K562 (cell line): ENCODE data around the gene SARS1. TPM values are rescaled to one million over a fixed set of nuclear protein-coding genes. Genes with fewer than 3 reads are reported as not detected.

Source experiments
- ARID2 ChIP-seq: fragments of 450-650 bp; IDR thresholded peaks from 2 replicates; pipeline ENCODE4 v1.6.1; 2017; ENCODE audit warnings: antibody characterized with exemption, mild to moderate bottlenecking
- ASH1L ChIP-seq: fragments of 450-650 bp; IDR thresholded peaks from 2 replicates; pipeline ENCODE4 v1.6.1; 2018; ENCODE audit warnings: borderline replicate concordance, mild to moderate bottlenecking, low read depth; ENCODE audit not compliant: partially characterized antibody
- E2F1 ChIP-seq: sonication (generic); formaldehyde crosslinking; IDR thresholded peaks from 2 replicates; pipeline ENCODE4 v1.8.1; 2023; ENCODE audit warnings: mild to moderate bottlenecking, missing genetic modification reagents, moderate library complexity
- ERF ChIP-seq: fragments of 450-650 bp; formaldehyde crosslinking; IDR thresholded peaks from 2 replicates; pipeline ENCODE4 v1.4.0; 2020; ENCODE audit warnings: mild to moderate bottlenecking, mixed read lengths
- FOXJ3 ChIP-seq: sonication (generic); formaldehyde crosslinking; IDR thresholded peaks from 2 replicates; pipeline ENCODE4 v1.4.0; 2020; ENCODE audit warnings: mild to moderate bottlenecking, missing genetic modification reagents
- GABPB2 ChIP-seq: fragments of 250-450 bp; sonication (Bioruptor Pico); conservative IDR thresholded peaks from 2 replicates; pipeline ENCODE4 v1.5.1; 2021; ENCODE audit warnings: mild to moderate bottlenecking
- GTF2E2 ChIP-seq: fragments of 200-800 bp; sonication (Bioruptor generic); IDR thresholded peaks from 2 replicates; pipeline ENCODE4 v1.6.1; 2016; ENCODE audit warnings: missing genetic modification characterization, missing compliant biosample characterization
- HDGF ChIP-seq: fragments of 450-650 bp; IDR thresholded peaks from 2 replicates; pipeline ENCODE4 v1.6.1; 2016
- KLF1 ChIP-seq: fragments of 450-650 bp; IDR thresholded peaks from 2 replicates; pipeline ENCODE4 v1.6.1; 2016; ENCODE audit warnings: missing genetic modification characterization, missing compliant biosample characterization
- MCM7 ChIP-seq, 2 experiments: fragments of 450-650 bp; IDR thresholded peaks; 2 replicates each; pipeline ENCODE4 v1.6.1; 2016 to 2018
- PCBP1 ChIP-seq: fragments of 200-400 bp; formaldehyde crosslinking; IDR thresholded peaks from 2 replicates; pipeline ENCODE4 v1.6.1; 2018; ENCODE audit warnings: mild to moderate bottlenecking, low read depth, low read length; ENCODE audit not compliant: poor library complexity, severe bottlenecking
- PRMT5 ChIP-seq: sonication (generic); formaldehyde crosslinking; IDR thresholded peaks from 2 replicates; pipeline ENCODE4 v1.5.0; 2020; ENCODE audit warnings: missing genetic modification reagents
- PTTG1 ChIP-seq: fragments of 450-650 bp; IDR thresholded peaks from 2 replicates; pipeline ENCODE4 v1.6.1; 2016; ENCODE audit warnings: low read depth, mild to moderate bottlenecking, missing genetic modification characterization, missing compliant biosample characterization
- SRF ChIP-seq, 2 experiments: fragments of 250-450, 450-650 bp in 1 of 2; sonication (Bioruptor Pico) in 1 of 2; sonication (generic) in 1 of 2; formaldehyde crosslinking; IDR thresholded peaks; 2 replicates each; pipeline versions ENCODE4 v1.5.0 to v1.5.1; 2020 to 2022; ENCODE audit warnings: mild to moderate bottlenecking in 1 of 2, missing genetic modification reagents in 1 of 2
- SRSF7 ChIP-seq: fragments of 200-400 bp; formaldehyde crosslinking; optimal IDR thresholded peaks from 2 replicates; pipeline ENCODE3; 2017; ENCODE audit warnings: mild to moderate bottlenecking, low read depth, low read length
- ZNF280B ChIP-seq: fragments of 250-450 bp; sonication (Bioruptor Pico); IDR thresholded peaks from 2 replicates; pipeline ENCODE4 v1.5.1; 2021; ENCODE audit warnings: mild to moderate bottlenecking
- ZNF316 ChIP-seq: fragments of 450-650 bp; IDR thresholded peaks from 2 replicates; pipeline ENCODE4 v1.6.1; 2016
- ZNF347 ChIP-seq: fragments of 450-650 bp; formaldehyde crosslinking; IDR thresholded peaks from 2 replicates; pipeline ENCODE4 v1.4.0; 2020; ENCODE audit warnings: low read depth, mild to moderate bottlenecking, moderate library complexity
- ZNF354B ChIP-seq: fragments of 250-450 bp; sonication (Bioruptor Pico); IDR thresholded peaks from 2 replicates; pipeline ENCODE4 v1.4.0; 2020
- polyA plus RNA-seq, 8 experiments: library from polyadenylated mRNA; depleted of rRNA in 4 of 8; stranded (reverse) in 5 of 8; unstranded in 3 of 8; fragments of >200 nt; fragmentation: Nextera tagmentation in 2 of 8; fragmentation: Illumina TruSeq in 1 of 8; extraction: Ambion mirVana in 2 of 8; extraction: Trizol in 1 of 8; gene quantifications; 2 replicates each; pipeline versions ENCODE4 v1.2.1 to v1.2.3, GENCODE V29; 2011 to 2014; ENCODE audit warnings: inconsistent platforms in 1 of 8, missing spikeins in 1 of 8
- total RNA-seq, 7 experiments: library from RNA; depleted of rRNA in 6 of 7; stranded (reverse); fragments of >200 nt in 6 of 7; fragmentation: Illumina TruSeq in 2 of 7; extraction: Trizol in 2 of 7; gene quantifications; 2 replicates each; pipeline versions ENCODE4 v1.2.1 to v1.2.3, GENCODE V29; 2011 to 2021; ENCODE audit warnings: low replicate concordance in 1 of 7
- TF ChIP-seq, protein P1 (sequence below): fragments of 250-450 bp; sonication (Bioruptor Pico); IDR thresholded peaks from 2 replicates; pipeline ENCODE4 v1.4.0; 2020; ENCODE audit warnings: mild to moderate bottlenecking, moderate library complexity
- TF ChIP-seq, protein P2 (sequence below): sonication (generic); formaldehyde crosslinking; IDR thresholded peaks from 2 replicates; pipeline ENCODE4 v1.8.0; 2023; ENCODE audit warnings: missing genetic modification reagents, mild to moderate bottlenecking, borderline replicate concordance

Gene SARS1
- total and polyA plus RNA-seq, 9 of the 15 experiments (the other 6 are each of a cell fraction or from before 2014, with no cell fraction given) = 221 to 623 (median 254) TPM

GRCh38 chr1:109218516-109218915 is 4.8 kb downstream of the SARS1 start (continued):
- TF ChIP-seq E2F1 = no peak
- no peak; a peak in 1 of 4 replicates for TF ChIP-seq SRF (CRISPR knock-in tag; IDR thresholded peaks at IDR 0.05)
- no peak for TF ChIP-seq ERF (CRISPR knock-in tag)
- TF ChIP-seq KLF1 = no peak
- no peak for TF ChIP-seq FOXJ3
- no peak for TF ChIP-seq ZNF347 (CRISPR knock-in tag)
- TF ChIP-seq GTF2E2 (tag) = no peak
- no peak for TF ChIP-seq HDGF
- TF ChIP-seq MCM7 (IDR thresholded peaks at IDR 0.05) = no peak
- TF ChIP-seq ARID2 = no peak
- no peak for TF ChIP-seq PTTG1 (tag)
- TF ChIP-seq, protein P1, sequence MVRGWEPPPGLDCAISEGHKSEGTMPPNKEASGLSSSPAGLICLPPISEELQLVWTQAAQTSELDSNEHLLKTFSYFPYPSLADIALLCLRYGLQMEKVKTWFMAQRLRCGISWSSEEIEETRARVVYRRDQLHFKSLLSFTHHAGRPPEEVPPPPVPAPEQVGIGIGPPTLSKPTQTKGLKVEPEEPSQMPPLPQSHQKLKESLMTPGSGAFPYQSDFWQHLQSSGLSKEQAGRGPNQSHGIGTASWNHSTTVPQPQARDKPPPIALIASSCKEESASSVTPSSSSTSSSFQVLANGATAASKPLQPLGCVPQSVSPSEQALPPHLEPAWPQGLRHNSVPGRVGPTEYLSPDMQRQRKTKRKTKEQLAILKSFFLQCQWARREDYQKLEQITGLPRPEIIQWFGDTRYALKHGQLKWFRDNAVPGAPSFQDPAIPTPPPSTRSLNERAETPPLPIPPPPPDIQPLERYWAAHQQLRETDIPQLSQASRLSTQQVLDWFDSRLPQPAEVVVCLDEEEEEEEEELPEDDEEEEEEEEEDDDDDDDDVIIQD = no peak
- peak; percentile 33 for TF ChIP-seq ASH1L
- TF ChIP-seq SRSF7 = no peak
- TF ChIP-seq ZNF316 = no peak
- TF ChIP-seq, protein P2, sequence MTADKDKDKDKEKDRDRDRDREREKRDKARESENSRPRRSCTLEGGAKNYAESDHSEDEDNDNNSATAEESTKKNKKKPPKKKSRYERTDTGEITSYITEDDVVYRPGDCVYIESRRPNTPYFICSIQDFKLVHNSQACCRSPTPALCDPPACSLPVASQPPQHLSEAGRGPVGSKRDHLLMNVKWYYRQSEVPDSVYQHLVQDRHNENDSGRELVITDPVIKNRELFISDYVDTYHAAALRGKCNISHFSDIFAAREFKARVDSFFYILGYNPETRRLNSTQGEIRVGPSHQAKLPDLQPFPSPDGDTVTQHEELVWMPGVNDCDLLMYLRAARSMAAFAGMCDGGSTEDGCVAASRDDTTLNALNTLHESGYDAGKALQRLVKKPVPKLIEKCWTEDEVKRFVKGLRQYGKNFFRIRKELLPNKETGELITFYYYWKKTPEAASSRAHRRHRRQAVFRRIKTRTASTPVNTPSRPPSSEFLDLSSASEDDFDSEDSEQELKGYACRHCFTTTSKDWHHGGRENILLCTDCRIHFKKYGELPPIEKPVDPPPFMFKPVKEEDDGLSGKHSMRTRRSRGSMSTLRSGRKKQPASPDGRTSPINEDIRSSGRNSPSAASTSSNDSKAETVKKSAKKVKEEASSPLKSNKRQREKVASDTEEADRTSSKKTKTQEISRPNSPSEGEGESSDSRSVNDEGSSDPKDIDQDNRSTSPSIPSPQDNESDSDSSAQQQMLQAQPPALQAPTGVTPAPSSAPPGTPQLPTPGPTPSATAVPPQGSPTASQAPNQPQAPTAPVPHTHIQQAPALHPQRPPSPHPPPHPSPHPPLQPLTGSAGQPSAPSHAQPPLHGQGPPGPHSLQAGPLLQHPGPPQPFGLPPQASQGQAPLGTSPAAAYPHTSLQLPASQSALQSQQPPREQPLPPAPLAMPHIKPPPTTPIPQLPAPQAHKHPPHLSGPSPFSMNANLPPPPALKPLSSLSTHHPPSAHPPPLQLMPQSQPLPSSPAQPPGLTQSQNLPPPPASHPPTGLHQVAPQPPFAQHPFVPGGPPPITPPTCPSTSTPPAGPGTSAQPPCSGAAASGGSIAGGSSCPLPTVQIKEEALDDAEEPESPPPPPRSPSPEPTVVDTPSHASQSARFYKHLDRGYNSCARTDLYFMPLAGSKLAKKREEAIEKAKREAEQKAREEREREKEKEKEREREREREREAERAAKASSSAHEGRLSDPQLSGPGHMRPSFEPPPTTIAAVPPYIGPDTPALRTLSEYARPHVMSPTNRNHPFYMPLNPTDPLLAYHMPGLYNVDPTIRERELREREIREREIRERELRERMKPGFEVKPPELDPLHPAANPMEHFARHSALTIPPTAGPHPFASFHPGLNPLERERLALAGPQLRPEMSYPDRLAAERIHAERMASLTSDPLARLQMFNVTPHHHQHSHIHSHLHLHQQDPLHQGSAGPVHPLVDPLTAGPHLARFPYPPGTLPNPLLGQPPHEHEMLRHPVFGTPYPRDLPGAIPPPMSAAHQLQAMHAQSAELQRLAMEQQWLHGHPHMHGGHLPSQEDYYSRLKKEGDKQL (CRISPR knock-in tag) = no peak
- TF ChIP-seq GABPB2 = no peak
- no peak for TF ChIP-seq ZNF354B (CRISPR knock-in tag)
- no peak for TF ChIP-seq PCBP1
- no peak for TF ChIP-seq ZNF280B
- no peak for TF ChIP-seq PRMT5 (CRISPR knock-in tag)
